ENCODE measurements around the gene HERPUD1. TPM values are rescaled to one million over a fixed set of nuclear protein-coding genes. Genes with fewer than 3 reads are reported as not detected.

HERPUD1 gene
- total RNA-seq, 1 donor from 2014 or later, result 108 TPM

GRCh38 chr16:56886826-56887225, 45.1 kb upstream of the HERPUD1 start:
- DNase-seq (ENCODE audit: low spot score in 2 of 2), result no peak
- Histone ChIP-seq H3K36me3 (no peaks in the 10 kb centered on the region), H3K9me3 (no peaks in the 10 kb centered on the region), H3K4me3 (no peak overlapping the region), H3K27ac (no peak overlapping the region), H3K27me3 (no peaks in the 10 kb centered on the region), H3K4me1 (no peaks in the 10 kb centered on the region)
- no peak for TF ChIP-seq CTCF (IDR thresholded peaks at IDR 0.05)
- intact Hi-C loops (cut with DNase I), result no loop called here

- no peaks in the 10 kb centered on the region for H3K27me3 ChIP-seq
- no peak overlapping the region for H3K4me3 ChIP-seq
- no peaks in the 10 kb centered on the region for H3K4me1 ChIP-seq
- H3K27ac ChIP-seq, result no peak overlapping the region
- DNase-seq (ENCODE audit: low spot score in 2 of 2), result no peak
- no peaks in the 10 kb centered on the region for H3K36me3 ChIP-seq
- no peaks in the 10 kb centered on the region for H3K9me3 ChIP-seq
- no peak for TF ChIP-seq CTCF (IDR thresholded peaks at IDR 0.05)
- intact Hi-C loops (cut with DNase I), result no loop called here
Measured at GRCh38 chr16:56888806-56889205, 43.1 kb upstream of the HERPUD1 start.

GRCh38 chr16:56889206-56889605, 42.7 kb upstream of the HERPUD1 start:
- Histone ChIP-seq H3K4me3 (no peak overlapping the region), H3K27me3 (no peaks in the 10 kb centered on the region), H3K27ac (no peak overlapping the region), H3K9me3 (no peaks in the 10 kb centered on the region), H3K36me3 (no peaks in the 10 kb centered on the region), H3K4me1 (no peaks in the 10 kb centered on the region)
- no peak for TF ChIP-seq CTCF (IDR thresholded peaks at IDR 0.05)
- no peak for DNase-seq (ENCODE audit: low spot score in 2 of 2)
- intact Hi-C loops (cut with DNase I), result no loop called here

GRCh38 chr16:56891685-56892084, 40.3 kb upstream of the HERPUD1 start:
- Histone ChIP-seq H3K9me3 (no peaks in the 10 kb centered on the region), H3K4me3 (no peak overlapping the region), H3K27ac (no peak overlapping the region), H3K36me3 (no peaks in the 10 kb centered on the region), H3K27me3 (no peaks in the 10 kb centered on the region), H3K4me1 (no peaks in the 10 kb centered on the region)
- no peak for DNase-seq (ENCODE audit: low spot score in 2 of 2)
- TF ChIP-seq CTCF (IDR thresholded peaks at IDR 0.05), result no peak
- intact Hi-C loops (cut with DNase I), result no loop called here

- intact Hi-C loops (cut with DNase I), result no loop called here
- Histone ChIP-seq H3K9me3 (no peaks in the 10 kb centered on the region), H3K4me1 (no peaks in the 10 kb centered on the region), H3K27me3 (no peaks in the 10 kb centered on the region), H3K36me3 (no peaks in the 10 kb centered on the region), H3K4me3 (no peak overlapping the region), H3K27ac (no peak overlapping the region)
- TF ChIP-seq CTCF (IDR thresholded peaks at IDR 0.05), result no peak
- DNase-seq (ENCODE audit: low spot score in 2 of 2), result no peak
Measured at GRCh38 chr16:56892705-56893104, 39.2 kb upstream of the HERPUD1 start.

GRCh38 chr16:56894331-56894917, 37.5 kb upstream of the HERPUD1 start:
- intact Hi-C loops (cut with DNase I), result no loop called here
- Histone ChIP-seq H3K27ac (no peak overlapping the region), H3K9me3 (no peaks in the 10 kb centered on the region), H3K36me3 (no peaks in the 10 kb centered on the region), H3K27me3 (no peaks in the 10 kb centered on the region), H3K4me1 (no peaks in the 10 kb centered on the region), H3K4me3 (no peak overlapping the region)
- no peak for DNase-seq (ENCODE audit: low spot score in 2 of 2)
- TF ChIP-seq CTCF (IDR thresholded peaks at IDR 0.05), result no peak

Data from ascending aorta (tissue), 2 donors.